GM18498 (cell line): ENCODE measurements around the gene DYNC2LI1.

Experiments
- ATAC-seq: cut with Tn5 transposase; IDR thresholded peaks from one replicate; pipeline ENCODE4 v1.9.1; 2021; ENCODE audit warnings: mild to moderate bottlenecking, moderate library complexity; ENCODE audit not compliant: unreplicated experiment

The DYNC2LI1 gene

DNA sequence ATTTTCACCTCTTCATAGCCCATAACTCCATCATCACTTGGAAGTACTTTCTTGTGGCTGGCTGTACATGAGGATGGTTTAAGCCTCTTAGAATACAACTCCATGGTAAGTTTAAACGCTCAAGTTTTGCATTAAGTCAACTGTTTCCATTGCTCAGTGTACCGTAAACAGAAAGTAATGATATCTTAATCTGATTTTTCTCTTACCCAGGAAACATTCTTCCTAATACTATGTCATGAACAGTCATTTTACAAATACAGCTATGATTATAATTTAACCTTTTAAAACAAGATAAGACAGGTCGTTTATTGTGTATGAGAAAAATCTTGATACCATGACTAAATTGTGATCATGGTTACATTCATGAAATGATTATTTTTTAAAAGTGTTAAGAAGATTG is 11.6 kb upstream of the DYNC2LI1 start:
- ATAC-seq: no peak

DNA sequence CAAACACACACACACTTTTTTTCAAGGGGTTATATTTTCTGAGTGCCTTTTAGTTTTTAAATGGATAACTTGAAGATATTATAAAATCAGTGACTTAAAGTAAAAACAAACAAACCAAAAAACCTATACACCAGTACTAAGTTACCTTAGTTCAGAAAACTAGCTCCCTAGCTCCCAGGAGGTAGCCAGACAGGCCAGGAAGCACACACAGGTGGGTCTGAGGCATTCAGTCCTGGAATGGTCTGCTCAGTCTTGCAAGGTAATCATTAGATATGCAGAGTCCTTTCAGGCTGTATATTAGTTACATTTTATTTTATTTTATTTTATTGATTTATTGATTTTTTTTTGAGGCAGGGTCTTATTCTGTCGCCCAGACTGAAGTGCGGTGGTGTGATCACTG is 10.7 kb upstream of the DYNC2LI1 start:
- no peak for ATAC-seq

DNA sequence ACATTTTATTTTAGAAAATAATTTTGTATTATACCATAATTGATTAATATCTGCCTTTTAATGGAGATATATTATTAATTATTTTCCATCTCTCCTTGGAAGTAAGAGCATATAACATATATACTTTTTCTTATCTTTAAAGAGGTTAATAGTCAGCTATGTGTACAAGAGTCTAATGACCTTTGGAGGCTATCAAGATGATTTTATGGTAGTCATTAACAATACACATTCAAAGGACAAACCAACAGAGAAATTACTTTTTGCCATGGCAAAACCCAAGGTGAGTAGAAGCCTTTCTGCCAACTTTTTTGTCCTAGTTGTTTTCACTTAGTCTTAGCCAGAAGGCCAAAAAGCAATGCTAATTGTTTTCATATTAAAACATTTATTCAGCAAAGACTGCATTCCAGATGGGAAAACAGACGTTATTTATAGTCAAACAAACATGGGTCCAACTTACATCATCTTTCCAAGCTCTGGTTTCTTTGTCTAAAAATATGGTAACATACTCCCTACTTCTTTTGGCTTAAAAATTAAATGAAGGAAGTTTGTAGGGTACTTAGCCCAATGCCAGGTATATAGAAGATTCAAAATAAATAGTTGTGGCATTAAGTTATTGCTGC is 9.6 kb upstream of the DYNC2LI1 start:
- ATAC-seq: no peak

DNA sequence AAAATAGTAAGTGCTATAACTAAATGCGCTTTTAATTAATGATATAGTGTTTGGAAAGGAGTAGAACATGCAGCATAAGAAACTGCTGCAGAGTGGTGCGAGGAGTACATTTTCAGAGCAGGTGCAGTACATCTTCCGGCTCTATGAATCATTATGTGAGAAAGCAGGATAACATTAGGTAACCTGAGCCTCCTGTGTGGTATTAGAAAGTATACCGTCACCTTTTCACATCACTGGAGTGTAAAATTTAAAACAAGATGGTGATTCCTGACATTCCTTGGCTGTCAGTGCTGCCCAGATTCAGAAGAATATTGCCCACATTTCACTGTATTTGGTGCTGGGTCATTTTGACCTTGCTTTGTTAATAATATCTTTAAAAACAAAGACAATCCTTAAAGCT is 7.8 kb upstream of the DYNC2LI1 start:
- no peak for ATAC-seq

DNA sequence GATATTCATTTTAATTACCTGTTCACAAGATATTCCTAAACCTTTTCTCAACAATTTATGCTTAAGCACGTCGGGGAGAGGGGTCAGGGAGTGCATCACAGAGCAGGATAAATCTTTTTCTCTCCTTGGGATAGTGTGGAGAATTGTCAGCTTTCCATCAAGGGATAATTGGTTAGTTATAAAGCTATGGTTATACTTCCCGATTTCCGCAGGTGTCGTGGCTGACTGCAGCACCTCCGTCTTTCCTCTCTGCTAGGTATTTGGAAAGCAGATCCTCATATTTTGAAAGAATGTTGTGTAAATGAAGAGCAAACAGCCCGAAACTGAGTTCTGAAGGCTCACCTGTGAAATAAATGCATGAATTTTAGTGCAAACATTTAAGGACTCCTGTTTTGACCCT is 778 bp downstream of the DYNC2LI1 start:
- no peak for ATAC-seq

DNA sequence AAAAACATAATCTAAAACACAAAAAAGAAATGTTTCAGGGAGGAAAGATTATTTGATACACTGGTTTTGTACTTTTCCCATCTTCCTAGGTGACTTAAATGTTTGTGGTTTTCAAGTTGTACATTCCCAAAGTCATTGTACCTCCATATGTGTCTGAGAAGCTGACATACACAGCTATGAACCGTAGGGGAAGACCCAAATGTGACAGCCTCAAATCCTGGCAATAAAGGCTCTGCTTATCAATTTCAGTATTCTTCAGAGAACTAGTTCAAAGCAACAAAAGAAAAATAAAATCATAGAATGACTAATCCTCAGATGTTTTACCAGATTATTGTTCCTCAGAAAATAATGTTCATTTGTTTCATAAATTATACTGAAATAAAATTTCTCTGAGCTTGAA is 2.5 kb downstream of the DYNC2LI1 start:
- ATAC-seq: no peak

DNA sequence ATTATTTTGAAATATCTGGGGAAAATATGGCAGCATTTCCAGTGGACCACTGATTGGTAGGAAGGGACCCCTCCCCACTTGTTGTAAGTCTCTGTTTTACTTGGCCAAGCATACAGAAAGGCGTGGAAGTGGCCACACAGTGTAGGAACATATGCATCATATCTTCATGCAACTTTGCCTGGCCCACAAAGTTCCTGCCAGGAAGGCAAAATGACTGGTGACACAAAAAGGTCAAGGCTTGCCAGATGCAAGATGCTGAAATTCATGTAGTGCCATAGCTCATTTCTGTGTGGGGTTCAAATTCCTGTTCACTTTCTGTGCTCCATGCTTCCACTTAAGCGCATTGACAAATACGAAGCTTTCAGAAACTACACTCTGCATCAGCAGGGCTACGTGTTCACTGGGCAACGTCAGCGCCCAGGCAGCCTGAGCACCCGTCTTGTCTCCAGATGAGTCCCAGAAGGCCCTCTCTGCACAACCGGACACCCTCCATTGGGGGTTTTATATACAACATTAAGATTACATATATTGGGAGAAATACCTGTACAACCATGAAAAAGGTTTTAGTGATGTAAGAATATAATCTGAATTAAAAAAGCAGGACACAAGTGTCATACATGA is 3.6 kb downstream of the DYNC2LI1 start:
- no peak for ATAC-seq

DNA sequence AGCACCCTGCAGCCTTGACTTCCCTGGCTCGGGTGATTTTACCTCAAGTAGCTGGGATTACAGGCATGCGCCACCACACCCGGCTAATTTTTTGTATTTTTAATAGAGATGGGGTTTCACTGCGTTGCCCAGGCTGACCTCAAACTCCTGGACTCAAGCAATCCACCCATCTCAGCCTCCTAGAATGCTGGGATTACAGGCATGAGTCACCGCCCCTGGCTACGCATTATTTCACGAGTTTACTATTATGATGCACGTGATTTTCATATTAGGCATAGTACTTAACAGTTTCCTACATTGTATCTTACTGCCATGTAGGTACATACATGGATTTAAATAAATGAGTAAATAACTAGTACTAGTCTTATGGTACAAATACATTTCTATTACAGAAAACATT is 4.4 kb downstream of the DYNC2LI1 start:
- ATAC-seq: no peak

DNA sequence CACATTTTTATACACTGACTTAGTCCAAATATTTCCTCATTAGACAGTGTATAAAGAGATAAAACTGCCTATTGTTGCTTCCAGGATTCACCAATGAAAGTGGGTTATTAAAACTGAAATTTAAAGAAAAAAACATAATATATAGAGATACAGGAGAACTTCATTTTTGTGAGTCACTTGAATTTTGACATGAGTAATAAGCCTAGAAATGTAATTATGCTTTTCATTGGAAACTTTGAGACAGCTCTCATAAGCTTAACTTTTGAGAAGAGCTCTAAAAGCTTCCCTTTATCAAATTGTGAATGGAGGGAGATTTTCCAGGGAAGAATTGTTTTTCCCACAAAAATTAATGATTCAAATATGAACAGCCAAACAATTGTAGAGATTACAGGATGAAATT is 14.1 kb downstream of the DYNC2LI1 start:
- no peak for ATAC-seq

DNA sequence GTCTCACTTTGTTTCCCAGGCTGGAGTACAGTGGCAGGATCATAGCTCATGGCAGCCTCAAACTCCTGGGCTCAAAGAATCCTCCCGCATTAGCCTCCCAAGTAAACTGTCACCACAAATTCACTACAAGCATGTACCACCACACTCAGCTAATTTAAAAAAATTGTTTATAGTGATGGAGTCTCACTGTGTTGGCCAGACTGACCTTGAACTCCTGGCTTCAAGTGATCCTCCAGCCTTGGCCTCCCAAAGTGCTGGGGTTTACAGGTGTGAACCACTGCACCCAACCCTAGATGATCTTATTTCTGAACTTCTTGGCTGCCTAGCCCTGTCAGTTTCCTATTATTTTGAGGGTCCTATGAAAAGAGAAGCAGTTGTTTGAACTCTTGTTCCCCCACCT is 14.8 kb downstream of the DYNC2LI1 start:
- ATAC-seq: no peak

DNA sequence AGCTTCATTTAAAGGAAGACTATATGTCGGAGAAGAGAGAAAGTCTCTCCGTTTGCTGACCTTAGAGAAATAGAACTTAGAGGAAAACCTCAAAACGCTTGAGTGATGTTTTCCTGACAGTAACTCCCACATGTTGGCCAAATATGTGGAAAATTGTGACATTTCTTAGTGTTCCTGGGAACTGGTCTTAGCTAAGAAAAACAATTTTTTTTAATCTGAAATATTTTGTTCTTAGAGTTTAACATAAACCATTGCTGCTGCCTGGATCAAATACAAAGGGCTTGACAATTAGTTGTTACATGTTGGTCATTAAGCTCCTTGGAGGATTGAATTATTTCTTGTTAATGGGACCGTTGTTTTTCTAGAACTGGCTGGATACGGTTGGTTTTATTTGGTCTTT is 16.3 kb downstream of the DYNC2LI1 start:
- ATAC-seq: no peak

DNA sequence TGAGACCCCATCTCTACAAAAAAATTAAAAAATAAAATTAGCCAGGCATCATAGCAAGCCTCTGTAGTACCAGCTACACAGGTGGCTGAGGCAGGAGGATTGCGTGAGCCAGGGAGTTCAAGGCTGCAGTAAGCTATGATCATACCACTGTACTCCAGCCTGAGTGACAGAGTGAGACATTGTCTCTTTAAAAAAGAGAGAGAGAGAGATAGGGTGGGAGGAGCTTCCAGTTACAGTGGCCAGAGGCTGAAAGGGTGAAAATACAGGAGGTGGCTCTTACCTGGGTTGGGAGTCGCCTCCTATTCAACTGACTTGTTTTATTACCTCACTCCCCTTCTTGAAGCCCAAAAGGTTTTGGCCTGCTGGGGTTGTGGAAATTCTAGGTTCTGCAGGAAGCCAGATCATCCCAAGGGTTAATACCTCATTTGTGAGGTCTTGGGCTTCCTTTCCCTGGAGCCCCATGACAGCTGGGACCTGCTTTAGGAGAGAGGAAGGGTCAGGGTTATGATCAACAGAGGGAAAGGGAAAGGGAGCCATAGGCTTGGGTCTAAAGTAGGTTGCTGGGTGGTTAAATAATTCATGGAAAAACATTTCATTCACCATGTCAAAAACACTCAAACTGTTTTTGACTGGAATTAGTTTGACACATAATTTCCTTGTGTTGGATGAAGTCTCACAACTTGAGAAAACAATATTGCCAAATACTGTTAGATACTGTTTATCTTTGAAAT is 17.4 kb downstream of the DYNC2LI1 start:
- ATAC-seq: no peak

DNA sequence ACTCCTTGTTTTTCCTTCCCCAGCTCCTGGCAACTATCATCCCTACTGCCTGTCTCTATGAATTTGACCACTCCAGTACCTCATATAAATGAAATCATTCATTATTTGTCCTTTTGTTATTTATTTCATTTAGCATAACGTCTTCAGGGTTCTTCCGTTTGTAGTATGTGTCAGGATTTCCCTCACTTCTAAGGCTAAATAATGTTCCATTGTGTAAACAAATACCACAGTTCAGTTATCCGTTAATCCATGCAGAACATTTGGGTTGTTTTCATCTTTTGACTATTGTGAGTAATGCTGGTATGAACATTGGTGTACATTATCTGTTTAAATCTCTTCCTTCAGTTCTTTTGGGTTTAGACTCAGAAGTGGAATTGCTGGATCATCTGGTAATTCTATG is 18.8 kb downstream of the DYNC2LI1 start:
- ATAC-seq: no peak

DNA sequence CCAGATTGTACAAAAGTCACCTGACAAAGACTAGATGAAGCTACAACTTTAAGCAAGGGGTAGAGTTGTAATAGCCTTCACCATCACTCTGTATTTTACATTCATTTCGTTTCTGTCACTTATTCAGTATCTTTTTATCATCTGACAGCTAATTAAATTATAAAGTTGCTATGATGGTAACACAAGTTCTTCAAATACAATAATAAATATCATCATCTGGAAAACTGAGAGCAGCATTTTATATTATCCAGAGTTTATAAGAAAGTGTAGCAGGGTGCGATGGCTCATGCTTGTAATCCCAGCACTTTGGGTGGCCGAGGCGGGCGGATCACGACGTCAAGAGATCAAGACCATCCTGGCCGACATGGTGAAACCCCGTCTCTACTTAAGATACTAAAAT is 21.1 kb downstream of the DYNC2LI1 start:
- ATAC-seq: no peak

DNA sequence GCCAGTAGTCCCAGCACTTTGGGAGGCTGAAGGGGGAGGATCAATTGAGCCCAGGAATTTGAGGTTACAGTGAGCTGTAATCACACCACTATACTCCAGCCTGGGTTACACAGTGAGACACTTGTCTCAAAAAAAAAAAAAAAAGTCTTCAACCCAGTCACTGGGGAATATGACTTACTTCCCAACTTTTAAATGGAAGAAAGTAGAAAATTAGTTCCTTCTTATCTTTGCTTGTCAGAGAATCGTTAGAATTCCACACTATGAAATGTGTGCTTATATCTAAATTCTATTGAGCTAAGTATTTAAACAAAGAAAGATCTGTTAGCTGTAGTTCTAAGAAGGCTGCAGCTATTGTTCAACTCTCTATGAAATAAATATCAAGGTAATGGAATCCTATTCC is 22.4 kb downstream of the DYNC2LI1 start:
- ATAC-seq: no peak

DNA sequence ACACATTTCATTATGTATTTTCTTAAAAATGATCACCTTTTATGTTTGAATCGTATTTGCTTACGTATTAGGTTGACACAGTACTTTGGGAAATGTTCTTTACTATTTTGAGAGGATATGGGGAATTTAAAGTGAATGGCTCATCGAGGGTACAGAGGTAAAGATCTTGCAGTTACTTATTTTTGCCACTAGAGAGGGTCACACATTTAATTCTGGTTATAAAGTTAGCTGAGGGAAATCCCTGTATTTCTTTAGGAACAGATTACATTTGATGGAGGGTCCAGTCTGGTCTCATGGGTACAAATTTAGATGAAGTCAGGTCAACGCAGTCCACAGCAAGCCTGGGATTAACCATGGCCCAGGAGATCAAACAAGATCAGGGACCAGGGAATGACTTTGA is 24.5 kb downstream of the DYNC2LI1 start:
- ATAC-seq: no peak

DNA sequence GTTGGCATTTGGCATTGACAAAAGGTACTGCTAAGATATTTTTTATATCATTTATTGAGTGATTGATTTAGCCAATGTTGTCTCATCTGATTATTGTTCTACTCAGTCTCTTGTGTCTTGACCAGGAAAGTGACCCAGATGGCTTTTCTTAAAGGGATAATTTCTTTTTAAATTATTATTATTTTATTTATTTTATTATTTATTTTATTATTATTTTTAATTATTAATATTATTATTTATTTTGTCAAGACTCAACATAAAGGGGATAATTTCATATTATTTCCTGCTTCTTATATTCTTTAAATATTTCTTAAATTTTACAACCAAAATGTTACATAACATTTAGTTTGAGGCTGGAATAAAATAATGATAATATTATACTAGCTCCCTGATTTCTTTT is 27.1 kb downstream of the DYNC2LI1 start:
- ATAC-seq: no peak

DNA sequence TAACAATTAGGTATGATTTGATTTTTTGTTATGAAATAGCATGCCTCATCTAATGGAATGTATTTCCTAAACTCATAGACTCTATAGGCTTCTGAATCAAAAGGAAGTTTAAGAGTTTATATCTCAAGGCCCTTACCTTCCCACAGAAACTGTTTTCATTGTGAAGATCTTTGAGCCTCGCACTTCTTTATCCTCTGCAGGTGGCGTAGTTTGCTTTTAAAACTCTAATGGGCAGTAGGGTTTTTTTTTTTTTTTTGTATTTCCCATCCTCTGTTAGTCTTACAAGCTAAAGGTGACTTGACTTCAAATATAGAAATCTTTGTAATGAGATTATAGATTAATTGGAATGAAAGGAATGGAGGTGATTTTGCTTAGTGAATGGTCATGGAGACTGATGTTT is 28.3 kb downstream of the DYNC2LI1 start:
- ATAC-seq: no peak

DNA sequence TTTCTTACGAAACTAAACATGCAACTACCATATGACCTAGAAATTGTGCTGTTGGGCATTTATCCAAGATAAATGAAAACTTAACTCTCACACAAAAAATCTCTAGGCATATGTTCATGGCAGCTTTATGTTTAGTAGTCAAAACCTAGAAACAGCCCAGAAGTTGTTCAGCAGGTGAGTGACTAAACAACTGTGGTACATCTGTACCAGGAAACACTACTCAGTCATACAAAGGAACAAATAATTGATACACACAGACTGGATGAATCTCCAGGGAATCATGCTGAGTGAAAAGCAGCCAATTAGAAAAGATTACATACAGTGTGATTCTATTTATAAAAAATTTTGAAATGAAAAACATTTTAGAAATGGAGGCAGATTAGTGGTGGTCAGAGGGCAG is 29.3 kb downstream of the DYNC2LI1 start:
- ATAC-seq: no peak

DNA sequence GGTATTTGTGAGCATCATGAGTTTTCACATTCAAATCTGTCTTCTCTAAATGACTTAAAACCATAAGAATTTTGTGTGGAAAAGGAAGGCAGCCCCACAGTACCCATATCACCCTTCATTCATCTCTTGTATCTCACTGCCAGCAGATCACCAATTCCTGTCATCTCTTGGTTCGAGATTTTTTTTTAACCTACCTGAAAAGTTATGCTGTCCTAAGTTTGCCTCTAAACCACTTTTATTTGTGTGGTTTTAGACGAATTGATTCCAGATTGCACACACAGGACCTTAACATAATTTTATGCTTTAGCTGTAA is 32.8 kb downstream of the DYNC2LI1 start:
- no peak for ATAC-seq

DNA sequence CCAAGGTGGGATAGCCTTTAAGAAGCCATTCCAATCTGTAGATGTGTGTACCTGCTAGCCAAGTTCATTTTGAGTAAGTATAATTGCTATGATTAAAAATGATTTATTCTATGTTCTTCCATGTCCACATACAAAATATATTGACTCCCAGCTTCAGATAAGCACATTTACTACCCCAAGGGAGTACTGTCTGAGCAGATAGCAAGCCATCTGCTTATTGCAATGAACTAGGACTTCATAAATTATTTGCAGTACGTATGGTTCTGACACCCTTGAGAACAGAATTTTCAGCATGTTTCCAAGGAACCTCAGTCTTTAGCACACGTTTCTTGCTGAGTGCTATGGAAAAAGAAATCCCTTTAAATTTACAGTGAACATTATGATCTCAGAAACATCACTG is 36.6 kb downstream of the DYNC2LI1 start:
- ATAC-seq: no peak

DNA sequence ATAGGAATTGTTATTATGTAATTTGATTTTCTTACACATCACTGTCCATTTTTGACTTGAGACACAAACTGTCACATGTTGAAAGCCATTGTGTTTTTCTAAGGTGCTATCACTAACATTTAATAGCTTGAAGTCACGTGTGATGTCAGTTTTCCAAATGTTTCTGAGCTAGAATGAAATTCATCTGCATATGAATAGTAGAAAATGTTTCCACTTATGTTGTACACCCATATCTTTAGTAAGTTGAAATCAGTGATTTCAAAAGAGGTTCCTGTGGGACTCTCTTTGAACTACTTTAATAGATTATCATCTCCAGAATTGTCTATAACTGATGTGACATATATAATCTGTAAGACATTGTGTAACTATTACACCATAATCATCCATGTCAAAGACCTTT is 37.0 kb downstream of the DYNC2LI1 start:
- ATAC-seq: no peak

DNA sequence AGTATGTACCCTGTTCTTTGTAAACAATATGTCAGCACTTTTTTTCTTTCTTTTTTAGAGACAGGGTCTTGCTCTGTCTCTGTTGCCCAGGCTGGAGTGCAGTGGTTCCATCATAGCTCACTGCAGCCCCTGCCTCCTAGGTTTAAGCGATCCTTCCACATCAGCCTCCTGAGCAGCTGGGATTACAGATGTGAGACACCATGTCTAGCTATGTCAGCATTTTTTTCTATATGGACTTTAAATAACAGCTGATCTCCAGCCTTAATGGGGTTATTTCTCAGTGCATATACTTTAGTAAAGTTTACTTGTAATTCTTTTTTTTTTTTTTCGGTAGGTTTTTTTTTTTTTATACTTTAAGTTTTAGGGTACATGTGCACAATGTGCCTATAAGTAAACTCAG is 38.2 kb downstream of the DYNC2LI1 start:
- ATAC-seq: no peak
